ENCODE measurements around the gene PRTFDC1.

- TF ChIP-seq EZH2phosphoT487 (IDR thresholded peaks at IDR 0.05; ENCODE audit: low read length) (no peak), CTCF (IDR thresholded peaks at IDR 0.05; ENCODE audit: low read length) (no peak), EZH2 (optimal IDR thresholded peaks at IDR 0.05; ENCODE audit: low read depth, low read length) (no peak)
These were observed 30.1 kb upstream of the PRTFDC1 start for GRCh38 chr10:24982319-24983112.
